Activated naive CD8-positive, alpha-beta T cell (primary cell): Measurements from ENCODE around the gene CDH18.

ENCODE experiments used
- H3K27ac Mint-ChIP-seq: one replicate; pipeline ENCODE4 v1.8.0; 2021; ENCODE audit warnings: mixed read lengths
- H3K27me3 Mint-ChIP-seq: one replicate; pipeline ENCODE4 v1.8.0; 2021; ENCODE audit warnings: mixed read lengths
- H3K36me3 Mint-ChIP-seq: one replicate; pipeline ENCODE4 v1.8.0; 2021; ENCODE audit warnings: mixed read lengths
- H3K4me1 Mint-ChIP-seq: one replicate; pipeline ENCODE4 v1.8.0; 2021; ENCODE audit warnings: low read depth, mixed read lengths
- H3K4me3 Mint-ChIP-seq: one replicate; pipeline ENCODE4 v1.8.0; 2021; ENCODE audit warnings: mild to moderate bottlenecking, mixed read lengths
- H3K9me3 Mint-ChIP-seq: one replicate; pipeline ENCODE4 v1.8.0; 2021; ENCODE audit warnings: low read depth, mixed read lengths

Gene CDH18

DNA sequence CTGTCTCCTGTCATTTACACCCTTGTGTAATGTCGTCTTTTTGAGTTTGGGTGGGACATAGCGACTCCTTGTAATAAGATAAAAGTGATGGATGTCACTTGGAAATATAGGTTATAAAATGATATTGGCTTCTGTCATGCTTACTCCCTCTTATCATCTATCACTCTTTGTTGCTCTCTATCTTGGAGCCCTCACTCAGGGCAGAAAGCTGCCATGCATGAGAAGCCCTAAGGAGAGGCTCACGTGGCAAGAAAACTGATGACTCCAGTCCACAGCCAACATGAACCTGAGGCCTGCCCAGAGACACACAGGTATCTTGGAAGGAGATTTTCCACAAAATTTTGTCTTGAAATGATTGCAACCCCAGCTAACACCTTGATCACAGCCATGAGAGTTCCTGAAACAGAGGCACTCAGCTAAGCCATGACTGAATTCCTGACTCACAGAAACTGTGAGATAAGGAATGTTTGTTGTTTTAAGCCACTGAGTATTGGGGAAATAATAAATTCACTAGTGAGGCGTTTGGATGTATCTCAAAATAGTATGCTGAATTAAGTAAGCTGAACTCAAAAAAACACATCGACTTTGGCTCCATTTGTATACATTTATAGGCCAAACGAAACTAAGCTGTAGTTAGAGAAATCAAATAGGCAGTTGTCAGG, 216.7 kb downstream of the CDH18 start:
- Mint-ChIP-seq H3K36me3 (no peaks in the 10 kb centered on the region), H3K9me3 (peaks cover 17% of the 10 kb centered on the region), H3K4me3 (no peak overlapping the region), H3K27me3 (no peaks in the 10 kb centered on the region), H3K27ac (no peak overlapping the region), H3K4me1 (no peaks in the 10 kb centered on the region)

DNA sequence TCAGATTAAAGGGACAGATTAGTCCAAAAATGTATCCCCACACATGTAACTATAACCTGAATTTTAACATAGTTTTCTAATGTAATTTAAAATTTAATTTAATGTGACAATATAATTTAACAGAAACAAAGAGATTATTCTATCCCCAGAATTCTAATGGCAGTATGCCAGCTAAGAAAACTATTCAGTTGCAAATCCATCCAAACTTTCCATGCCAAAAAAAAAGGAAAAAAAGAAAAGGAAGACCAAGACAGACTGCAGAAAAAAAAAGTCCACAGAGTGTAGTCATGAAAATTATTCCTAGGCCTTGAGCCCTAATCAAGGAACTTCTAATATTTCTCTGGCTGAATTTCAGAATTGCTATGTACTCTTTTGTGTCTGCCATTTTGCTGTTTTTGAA, 217.6 kb downstream of the CDH18 start:
- Mint-ChIP-seq H3K36me3 (no peaks in the 10 kb centered on the region), H3K4me3 (no peak overlapping the region), H3K4me1 (no peaks in the 10 kb centered on the region), H3K27me3 (no peaks in the 10 kb centered on the region), H3K27ac (no peak overlapping the region), H3K9me3 (peaks cover 10% of the 10 kb centered on the region)

DNA sequence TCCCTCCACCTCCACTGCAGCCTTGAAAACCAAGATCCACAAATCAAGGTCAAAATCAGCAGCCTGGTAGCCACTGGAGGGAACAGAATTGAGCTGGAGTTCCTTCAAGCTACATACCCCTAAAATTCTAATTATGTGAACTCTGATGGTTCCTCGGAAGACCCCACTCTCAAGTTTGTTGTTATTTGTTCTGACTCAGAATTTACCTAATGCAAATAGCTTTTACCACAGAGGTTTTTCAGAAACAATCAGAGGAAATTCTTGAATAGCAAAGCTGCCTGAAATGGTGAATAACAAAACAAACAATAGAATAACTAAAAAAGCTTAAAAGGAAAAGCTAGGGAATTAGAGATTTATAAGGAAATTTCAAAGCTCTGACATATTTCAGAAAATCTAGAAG, 220.0 kb downstream of the CDH18 start:
- no peak overlapping the region for H3K27ac Mint-ChIP-seq
- no peaks in the 10 kb centered on the region for H3K27me3 Mint-ChIP-seq
- H3K36me3 Mint-ChIP-seq: no peaks in the 10 kb centered on the region
- H3K4me1 Mint-ChIP-seq: no peaks in the 10 kb centered on the region
- H3K9me3 Mint-ChIP-seq: peaks cover 11% of the 10 kb centered on the region
- H3K4me3 Mint-ChIP-seq: no peak overlapping the region

DNA sequence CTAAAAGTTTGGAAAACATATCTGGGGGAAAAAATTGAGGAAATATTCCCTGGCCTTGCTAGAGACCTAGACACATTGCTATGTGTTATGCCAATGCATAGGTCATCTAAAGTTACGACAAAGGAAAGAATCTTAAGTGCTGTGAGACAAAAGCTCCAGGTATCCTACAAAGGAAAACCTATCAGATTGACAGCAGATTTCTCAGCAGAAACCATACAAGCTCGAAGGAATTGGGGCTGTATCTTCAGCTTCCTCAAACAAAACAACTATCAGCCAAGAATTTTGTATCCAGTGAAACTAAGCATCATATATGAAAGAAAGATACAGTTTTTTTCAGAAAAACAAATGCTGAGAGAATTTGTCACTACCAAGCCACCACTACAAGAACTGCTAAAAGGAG, 234.4 kb downstream of the CDH18 start:
- peaks cover 9% of the 10 kb centered on the region for H3K9me3 Mint-ChIP-seq
- no peaks in the 10 kb centered on the region for H3K27me3 Mint-ChIP-seq
- no peaks in the 10 kb centered on the region for H3K4me1 Mint-ChIP-seq
- no peak overlapping the region for H3K27ac Mint-ChIP-seq
- H3K36me3 Mint-ChIP-seq: no peaks in the 10 kb centered on the region
- H3K4me3 Mint-ChIP-seq: no peak overlapping the region

DNA sequence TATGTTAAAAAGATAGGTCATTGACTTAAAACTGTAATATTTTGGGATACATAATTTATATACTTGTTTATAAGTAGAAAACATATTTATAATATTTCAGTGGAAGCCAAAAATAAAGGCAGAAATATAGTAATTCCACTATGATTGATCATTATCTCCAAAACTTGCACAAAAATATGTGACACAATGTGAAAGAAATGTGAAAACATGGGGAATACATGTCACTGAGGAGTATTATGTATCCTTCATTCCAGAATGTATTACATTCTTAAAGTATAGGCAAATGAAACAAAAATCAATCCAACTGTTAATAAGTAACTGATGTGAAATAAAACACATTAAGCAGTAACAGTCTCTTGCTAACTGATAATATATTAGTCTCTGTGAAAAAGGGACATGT, 236.7 kb downstream of the CDH18 start:
- no peak overlapping the region for H3K27ac Mint-ChIP-seq
- H3K9me3 Mint-ChIP-seq: peaks cover 12% of the 10 kb centered on the region
- no peaks in the 10 kb centered on the region for H3K36me3 Mint-ChIP-seq
- H3K4me3 Mint-ChIP-seq: no peak overlapping the region
- no peaks in the 10 kb centered on the region for H3K27me3 Mint-ChIP-seq
- H3K4me1 Mint-ChIP-seq: no peaks in the 10 kb centered on the region

DNA sequence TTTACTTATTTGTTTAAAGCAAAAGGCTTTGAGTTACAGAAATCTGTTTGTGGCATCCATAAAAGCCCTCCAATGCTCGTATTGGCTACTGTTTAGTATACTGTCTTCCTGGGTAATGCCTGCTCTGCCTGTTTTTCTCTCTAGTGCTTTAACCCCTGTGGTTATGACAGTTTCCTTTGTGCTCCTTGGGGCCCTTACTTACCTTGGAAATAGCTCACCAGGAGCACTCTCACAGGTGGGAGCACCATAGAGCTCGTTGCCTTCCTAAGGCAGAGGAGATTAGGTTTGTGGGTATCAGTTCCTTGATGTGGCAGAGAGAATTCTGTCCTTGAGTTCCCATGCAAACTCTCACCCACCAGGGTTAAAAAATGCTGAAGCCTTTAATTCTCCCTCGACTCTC, 242.8 kb downstream of the CDH18 start:
- Mint-ChIP-seq H3K4me3 (no peak overlapping the region), H3K36me3 (no peaks in the 10 kb centered on the region), H3K27ac (no peak overlapping the region), H3K27me3 (no peaks in the 10 kb centered on the region), H3K4me1 (no peaks in the 10 kb centered on the region), H3K9me3 (peaks cover 4% of the 10 kb centered on the region)

DNA sequence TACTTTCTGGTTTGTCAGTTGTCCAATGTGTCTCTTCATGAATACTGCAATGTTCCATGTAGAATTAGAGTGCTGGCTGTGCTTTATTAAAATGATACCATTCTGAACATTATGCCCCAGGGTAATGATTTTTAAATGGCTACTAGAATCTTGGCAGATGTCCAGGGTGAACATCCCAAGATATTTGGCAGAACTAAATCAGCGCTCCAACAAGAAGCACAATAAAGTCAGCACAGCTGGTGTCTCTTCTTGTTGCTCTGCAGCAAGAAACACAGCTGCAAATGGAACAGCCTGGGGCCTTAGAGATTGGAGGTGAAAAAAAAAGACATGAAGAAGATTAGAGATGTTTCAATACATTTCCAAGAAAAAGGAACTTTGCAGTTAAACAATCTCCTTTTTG, 248.3 kb downstream of the CDH18 start:
- Mint-ChIP-seq H3K36me3 (no peaks in the 10 kb centered on the region), H3K27me3 (no peaks in the 10 kb centered on the region), H3K4me1 (no peaks in the 10 kb centered on the region), H3K9me3 (no peaks in the 10 kb centered on the region), H3K27ac (no peak overlapping the region), H3K4me3 (no peak overlapping the region)

DNA sequence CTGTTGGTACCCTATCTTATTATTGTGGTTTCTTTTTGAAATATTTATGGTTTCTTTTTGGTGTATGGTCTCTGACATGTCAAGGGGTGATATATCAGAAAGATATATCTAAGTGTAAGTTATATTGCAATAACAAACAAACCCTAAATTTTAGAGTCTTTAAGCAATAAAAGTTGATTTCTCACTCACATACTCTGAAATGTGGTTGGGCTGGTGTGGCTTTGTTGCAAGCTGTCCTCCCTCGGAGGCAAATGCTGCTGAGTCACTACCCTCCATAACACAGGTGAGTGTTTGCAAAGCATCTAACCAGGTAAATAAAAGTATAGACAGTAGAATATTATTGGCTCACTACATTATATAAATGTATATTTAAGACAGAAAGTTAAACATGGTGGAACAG, 253.2 kb downstream of the CDH18 start:
- Mint-ChIP-seq H3K4me3 (no peak overlapping the region), H3K36me3 (no peaks in the 10 kb centered on the region), H3K27ac (no peak overlapping the region), H3K4me1 (no peaks in the 10 kb centered on the region), H3K9me3 (no peaks in the 10 kb centered on the region), H3K27me3 (no peaks in the 10 kb centered on the region)

DNA sequence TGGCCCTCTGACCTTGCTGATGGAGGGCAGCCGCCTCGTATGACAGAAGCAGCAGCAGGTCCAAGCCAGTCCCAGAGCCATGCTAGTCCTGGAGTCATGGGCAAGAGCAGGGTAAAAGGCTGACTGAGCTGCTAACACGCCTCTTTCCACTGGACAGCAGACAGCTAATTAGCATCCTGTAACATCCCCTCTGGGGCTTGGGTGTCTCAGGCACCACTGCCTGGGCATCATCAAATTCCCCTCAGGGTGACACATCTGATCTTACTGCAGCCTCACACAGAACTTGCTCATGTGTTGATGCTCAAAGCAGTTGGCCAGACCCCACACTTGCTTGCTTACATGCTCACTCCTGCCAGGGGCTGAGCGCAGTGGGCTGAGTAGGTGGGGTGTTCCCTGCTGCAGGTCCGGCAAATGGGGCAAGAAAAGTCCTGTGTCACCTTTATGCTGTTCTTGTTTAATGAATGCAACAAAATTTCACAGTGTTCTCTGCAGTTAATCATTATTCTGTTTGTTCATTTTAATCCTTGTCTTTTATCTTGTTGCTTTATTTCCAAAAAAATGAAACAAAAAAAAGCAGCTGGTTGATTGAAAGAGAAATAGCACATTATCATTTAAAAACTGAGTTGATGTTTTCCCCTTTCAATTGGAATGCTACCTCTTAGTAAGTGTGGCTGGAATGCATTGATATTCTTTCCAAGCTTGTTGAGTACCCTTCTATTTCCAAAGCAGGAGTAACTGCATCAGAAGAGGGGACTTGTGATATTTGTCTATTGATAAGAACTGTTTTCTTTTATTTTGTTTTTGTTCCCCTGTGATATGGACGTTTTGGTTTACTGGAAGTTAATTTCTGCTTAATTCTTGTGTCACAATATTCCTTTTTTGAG, 254.1 kb downstream of the CDH18 start:
- no peaks in the 10 kb centered on the region for H3K4me1 Mint-ChIP-seq
- no peaks in the 10 kb centered on the region for H3K27me3 Mint-ChIP-seq
- no peak overlapping the region for H3K27ac Mint-ChIP-seq
- H3K36me3 Mint-ChIP-seq: no peaks in the 10 kb centered on the region
- H3K4me3 Mint-ChIP-seq: no peak overlapping the region
- H3K9me3 Mint-ChIP-seq: no peaks in the 10 kb centered on the region

DNA sequence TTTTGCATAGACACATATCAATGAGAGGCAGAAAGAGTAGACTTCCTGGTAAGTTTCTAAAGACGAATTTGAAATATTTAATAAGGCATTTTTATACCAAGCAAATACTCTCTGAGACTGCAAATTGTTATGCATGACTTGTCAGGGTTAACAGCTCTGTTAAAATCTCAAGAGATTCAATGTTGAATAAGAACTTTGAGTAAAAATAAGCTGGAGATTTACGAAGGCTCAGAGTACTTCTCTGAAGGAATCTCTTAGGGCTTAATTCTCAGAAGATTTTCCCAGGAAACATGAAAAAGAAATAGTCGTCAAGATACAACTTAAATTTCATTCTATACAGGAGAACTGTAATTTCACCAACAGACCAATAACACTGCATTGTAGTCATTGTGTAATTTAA, 259.4 kb downstream of the CDH18 start:
- Mint-ChIP-seq H3K27ac (no peak overlapping the region), H3K9me3 (peaks cover 7% of the 10 kb centered on the region), H3K4me3 (no peak overlapping the region), H3K4me1 (no peaks in the 10 kb centered on the region), H3K36me3 (no peaks in the 10 kb centered on the region), H3K27me3 (no peaks in the 10 kb centered on the region)

DNA sequence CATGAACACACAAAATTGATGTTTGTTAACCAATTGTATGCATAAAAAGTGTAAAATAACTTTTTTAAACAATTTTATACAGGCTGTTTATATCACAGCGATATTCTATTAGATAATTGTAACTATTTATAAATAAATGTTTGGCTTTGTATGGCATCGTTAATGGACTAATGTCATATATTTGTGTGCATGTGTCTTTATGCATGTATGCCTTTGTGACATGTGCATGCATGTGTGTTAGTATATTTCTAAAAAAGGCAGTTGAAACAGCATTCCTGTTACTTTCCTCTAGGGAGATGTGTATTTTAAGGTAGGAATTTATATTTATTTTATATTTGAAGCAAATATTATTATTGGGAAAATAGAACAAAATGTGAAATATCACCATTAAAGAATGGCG, 268.9 kb downstream of the CDH18 start:
- H3K36me3 Mint-ChIP-seq: no peaks in the 10 kb centered on the region
- no peaks in the 10 kb centered on the region for H3K27me3 Mint-ChIP-seq
- no peak overlapping the region for H3K4me3 Mint-ChIP-seq
- H3K27ac Mint-ChIP-seq: no peak overlapping the region
- H3K9me3 Mint-ChIP-seq: no peaks in the 10 kb centered on the region
- no peaks in the 10 kb centered on the region for H3K4me1 Mint-ChIP-seq

DNA sequence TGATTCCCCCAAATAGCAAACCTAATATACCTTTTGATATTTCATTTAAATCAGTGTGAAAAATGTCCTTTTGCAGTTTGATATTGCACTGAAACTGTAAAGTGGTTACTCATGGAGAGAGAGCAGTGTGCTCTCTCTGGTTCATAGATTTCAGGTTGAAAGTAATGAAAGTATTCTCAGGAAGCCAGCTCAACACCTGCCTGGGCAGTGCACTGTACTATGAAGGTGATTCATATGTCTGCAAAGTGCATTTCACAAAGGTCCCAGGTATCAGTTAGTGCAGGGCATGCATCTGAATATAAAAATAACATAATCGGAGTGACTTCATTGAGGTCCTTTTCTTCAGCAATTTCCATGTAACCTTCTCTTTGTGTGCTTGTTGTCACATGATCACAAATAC, 274.3 kb downstream of the CDH18 start:
- Mint-ChIP-seq H3K27me3 (no peaks in the 10 kb centered on the region), H3K9me3 (no peaks in the 10 kb centered on the region), H3K27ac (no peak overlapping the region), H3K4me3 (no peak overlapping the region), H3K36me3 (no peaks in the 10 kb centered on the region), H3K4me1 (no peaks in the 10 kb centered on the region)

DNA sequence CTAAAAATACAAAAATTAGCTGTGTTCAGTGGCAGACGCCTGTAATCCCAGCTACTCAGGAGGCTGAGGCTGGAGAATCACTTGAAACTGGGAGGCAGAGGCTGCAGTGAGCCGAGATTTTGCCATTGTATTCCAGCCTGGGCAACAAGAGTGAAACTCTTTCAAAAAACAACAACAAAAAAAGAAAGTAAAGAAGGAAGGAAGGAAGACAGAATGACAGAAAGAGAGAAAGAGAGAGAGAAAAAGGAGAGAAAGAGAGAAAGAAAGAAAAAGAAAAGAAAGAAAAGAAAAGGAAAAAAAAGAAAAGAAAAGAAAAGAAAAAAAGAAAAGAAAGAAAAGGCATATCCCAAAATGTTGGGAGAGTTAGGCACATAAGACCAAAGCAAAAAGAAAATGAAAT, 278.6 kb downstream of the CDH18 start:
- Mint-ChIP-seq H3K36me3 (no peaks in the 10 kb centered on the region), H3K4me1 (no peaks in the 10 kb centered on the region)

DNA sequence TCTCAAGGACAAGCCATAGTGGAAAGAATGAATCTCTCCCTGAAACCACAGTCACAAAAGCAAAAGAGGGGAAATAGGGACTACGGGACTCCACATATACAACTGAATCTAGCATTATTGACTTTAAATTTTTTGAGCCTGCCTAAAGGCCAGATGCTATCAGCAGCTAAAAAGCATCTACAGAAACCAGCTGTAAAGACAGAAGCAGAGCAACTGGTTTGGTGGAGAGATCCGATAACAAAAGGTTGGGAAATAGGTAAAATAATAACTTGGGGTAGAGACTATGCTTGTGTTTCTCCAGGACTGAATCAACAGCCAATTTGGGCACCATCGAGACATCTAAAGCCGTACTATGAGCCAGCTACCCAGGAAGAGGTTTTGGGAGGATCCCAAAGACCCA, 281.2 kb downstream of the CDH18 start:
- Mint-ChIP-seq H3K27me3 (no peaks in the 10 kb centered on the region), H3K9me3 (peaks cover 4% of the 10 kb centered on the region), H3K4me3 (no peak overlapping the region), H3K36me3 (no peaks in the 10 kb centered on the region), H3K4me1 (no peaks in the 10 kb centered on the region), H3K27ac (no peak overlapping the region)

More for the DNA sequence above, 278.6 kb downstream of the CDH18 start:
- Mint-ChIP-seq H3K9me3 (peaks cover 4% of the 10 kb centered on the region), H3K27ac (no peak overlapping the region), H3K27me3 (no peaks in the 10 kb centered on the region), H3K4me3 (no peak overlapping the region)

DNA sequence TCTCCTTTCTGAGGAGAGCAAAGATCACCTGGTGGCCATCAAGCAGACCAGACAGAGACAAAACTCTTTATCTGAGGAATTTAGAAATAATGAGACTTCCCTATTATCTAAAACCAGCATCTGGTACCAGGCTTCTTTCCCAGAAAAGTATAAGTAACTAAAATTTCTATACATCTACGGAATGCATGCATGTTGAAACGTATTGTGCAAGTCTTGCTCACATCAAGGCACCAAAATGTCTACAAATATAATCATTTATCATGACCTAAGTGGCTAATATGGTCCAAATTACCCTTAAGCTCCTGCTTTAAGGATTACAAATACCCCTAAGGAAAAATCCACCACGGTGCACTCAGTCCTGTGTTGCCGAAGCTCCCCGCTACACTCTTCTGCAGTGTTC, 286.3 kb downstream of the CDH18 start:
- Mint-ChIP-seq H3K27ac (no peak overlapping the region), H3K4me3 (no peak overlapping the region), H3K27me3 (no peaks in the 10 kb centered on the region)

More for the DNA sequence above, 286.3 kb downstream of the CDH18 start:
- Mint-ChIP-seq H3K4me1 (no peaks in the 10 kb centered on the region), H3K9me3 (peaks cover 4% of the 10 kb centered on the region), H3K36me3 (no peaks in the 10 kb centered on the region)
